Measurements from ENCODE around the gene KCTD16.
A peak's percentile ranks its signal among the peaks of the same experiment; 100 is the strongest.

The KCTD16 gene

GRCh38 chr5:144284036-144284435 lies 113.4 kb downstream of the KCTD16 start:
- FAIRE-seq, result no peak
- DNase-seq (ENCODE audit: low spot score), result no peak

- DNase-seq (ENCODE audit: low spot score) (no peak), FAIRE-seq (no peak)
Measured at GRCh38 chr5:144284931-144285502, 114.3 kb downstream of the KCTD16 start.

- FAIRE-seq, result no peak
- no peak for DNase-seq (ENCODE audit: low spot score)
Measured at GRCh38 chr5:144289277-144289676, 118.6 kb downstream of the KCTD16 start.

- DNase-seq (ENCODE audit: low spot score) (no peak), FAIRE-seq (no peak)
Measured at GRCh38 chr5:144292029-144292428, 121.4 kb downstream of the KCTD16 start.

- no peak for DNase-seq (ENCODE audit: low spot score)
- no peak for FAIRE-seq
Measured at GRCh38 chr5:144295284-144295683, 124.6 kb downstream of the KCTD16 start.

GRCh38 chr5:144297081-144297480 lies 126.4 kb downstream of the KCTD16 start:
- DNase-seq (ENCODE audit: low spot score), result no peak
- no peak for FAIRE-seq

GRCh38 chr5:144298658-144299057 lies 128.0 kb downstream of the KCTD16 start:
- DNase-seq (ENCODE audit: low spot score), result no peak
- no peak for FAIRE-seq

- FAIRE-seq (peak; percentile 30), DNase-seq (ENCODE audit: low spot score) (no peak)
Measured at GRCh38 chr5:144304688-144305087, 134.0 kb downstream of the KCTD16 start.

- DNase-seq (ENCODE audit: low spot score), result no peak
- no peak for FAIRE-seq
Measured at GRCh38 chr5:144307736-144308135, 137.1 kb downstream of the KCTD16 start.

- no peak for FAIRE-seq
- DNase-seq (ENCODE audit: low spot score), result no peak
Measured at GRCh38 chr5:144308174-144308573, 137.5 kb downstream of the KCTD16 start.

GRCh38 chr5:144308906-144309670 lies 138.4 kb downstream of the KCTD16 start:
- FAIRE-seq, result no peak
- DNase-seq (ENCODE audit: low spot score), result peak; percentile 11

- FAIRE-seq (no peak), DNase-seq (ENCODE audit: low spot score) (no peak)
Measured at GRCh38 chr5:144310621-144311020, 139.9 kb downstream of the KCTD16 start.

- DNase-seq (ENCODE audit: low spot score), result no peak
- no peak for FAIRE-seq
Measured at GRCh38 chr5:144313147-144313726, 142.6 kb downstream of the KCTD16 start.

GRCh38 chr5:144315026-144315425 lies 144.4 kb downstream of the KCTD16 start:
- no peak for FAIRE-seq
- no peak for DNase-seq (ENCODE audit: low spot score)

- no peak for FAIRE-seq
- DNase-seq (ENCODE audit: low spot score), result no peak
Measured at GRCh38 chr5:144315994-144316634, 145.4 kb downstream of the KCTD16 start.

GRCh38 chr5:144318011-144318410 lies 147.3 kb downstream of the KCTD16 start:
- DNase-seq (ENCODE audit: low spot score), result no peak
- FAIRE-seq, result no peak

- DNase-seq (ENCODE audit: low spot score), result no peak
- FAIRE-seq, result no peak
Measured at GRCh38 chr5:144318460-144318859, 147.8 kb downstream of the KCTD16 start.

GRCh38 chr5:144323181-144323580 lies 152.5 kb downstream of the KCTD16 start:
- FAIRE-seq, result no peak

GRCh38 chr5:144325532-144325931 lies 154.9 kb downstream of the KCTD16 start:
- FAIRE-seq (no peak), DNase-seq (ENCODE audit: low spot score) (no peak)

More at GRCh38 chr5:144323181-144323580, 152.5 kb downstream of the KCTD16 start:
- no peak for DNase-seq (ENCODE audit: low spot score)

- FAIRE-seq (no peak), DNase-seq (ENCODE audit: low spot score) (no peak)
Measured at GRCh38 chr5:144328494-144328893, 157.8 kb downstream of the KCTD16 start.

GRCh38 chr5:144328980-144329379 lies 158.3 kb downstream of the KCTD16 start:
- DNase-seq (ENCODE audit: low spot score) (no peak), FAIRE-seq (no peak)

GRCh38 chr5:144329681-144330080 lies 159.0 kb downstream of the KCTD16 start:
- FAIRE-seq, result no peak
- no peak for DNase-seq (ENCODE audit: low spot score)
